Urothelium cell line (cell line): ENCODE results near the gene ERBB3.
A peak's percentile ranks its signal among the peaks of the same experiment; 100 is the strongest.

Experiments used
- DNase-seq: peaks from one replicate; pipeline ENCODE4 v3.0.0; 2011; ENCODE audit warnings: low spot score, mixed read lengths
- FAIRE-seq: peaks from 2 replicates; lab custom pipeline; 2011; peaks lifted over from hg19 to GRCh38; lab: Jason Lieb, UNC

Gene ERBB3

DNA sequence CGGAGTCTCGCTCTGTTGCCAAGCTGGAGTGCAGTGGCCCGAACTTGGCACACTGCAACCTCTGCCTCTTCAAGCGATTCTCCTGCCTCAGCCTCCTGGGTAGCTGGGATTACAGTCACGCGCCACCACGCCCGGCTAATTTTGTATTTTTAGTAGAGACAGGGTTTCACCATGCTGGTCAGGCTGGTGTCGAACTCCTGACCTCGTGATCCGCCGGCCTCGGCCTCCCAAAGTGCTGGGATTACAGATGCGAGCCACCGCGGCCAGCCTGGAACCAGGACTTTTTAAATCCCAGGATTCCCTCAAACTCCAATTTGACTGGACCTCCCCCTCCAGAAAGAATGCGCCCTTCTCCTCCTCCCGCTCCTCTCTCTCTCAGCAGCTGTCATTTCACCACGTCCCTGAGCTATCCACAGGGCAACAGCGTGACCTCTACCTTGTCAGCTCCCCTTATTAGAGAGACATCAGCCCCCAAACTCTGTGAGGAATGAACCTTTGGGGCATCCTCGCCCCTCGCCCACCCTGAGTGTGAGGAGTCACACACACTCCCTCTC lies 50.1 kb downstream of the ERBB3 start:
- FAIRE-seq (no peak), DNase-seq (no peak)

DNA sequence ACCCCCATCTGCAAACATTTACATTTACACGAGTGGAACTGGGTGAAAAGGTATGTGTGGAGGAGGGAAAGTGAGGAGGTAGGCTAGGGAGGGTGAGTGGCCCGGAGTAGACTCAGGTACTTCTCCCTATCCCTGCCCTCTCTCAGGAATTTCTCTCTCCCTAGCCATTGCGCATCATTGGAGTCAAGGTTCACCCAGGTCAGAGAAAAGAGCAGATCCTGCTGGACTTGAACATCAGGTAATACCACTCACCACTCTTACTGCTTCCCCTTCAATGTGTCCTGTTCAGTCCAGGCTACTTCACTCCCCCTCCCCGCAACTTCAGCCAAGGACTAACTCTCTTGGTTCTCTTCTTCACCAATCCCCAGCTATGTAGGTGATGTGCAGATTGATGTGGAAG lies 50.9 kb downstream of the ERBB3 start:
- no peak for FAIRE-seq

DNA sequence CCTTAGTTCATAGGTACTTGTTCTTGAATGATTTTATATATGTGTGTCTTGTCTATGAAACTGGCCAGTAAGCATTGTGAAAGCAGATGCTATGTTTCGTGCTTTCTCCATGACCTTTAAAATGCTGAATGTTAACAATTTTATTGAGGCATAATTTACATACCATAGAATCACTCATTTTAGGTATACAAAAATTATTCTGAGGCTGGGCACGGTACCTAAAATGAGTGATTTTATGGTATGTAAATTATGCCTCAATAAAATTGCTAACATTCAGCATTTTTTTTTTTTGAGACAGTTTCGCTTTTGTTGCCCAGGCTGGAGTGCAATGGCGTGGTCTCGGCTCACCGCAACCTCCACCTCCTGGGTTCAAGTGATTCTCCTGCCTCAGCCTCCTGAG lies 54.9 kb downstream of the ERBB3 start:
- FAIRE-seq (no peak), DNase-seq (no peak)

More for the DNA sequence above, 50.9 kb downstream of the ERBB3 start:
- DNase-seq = no peak

DNA sequence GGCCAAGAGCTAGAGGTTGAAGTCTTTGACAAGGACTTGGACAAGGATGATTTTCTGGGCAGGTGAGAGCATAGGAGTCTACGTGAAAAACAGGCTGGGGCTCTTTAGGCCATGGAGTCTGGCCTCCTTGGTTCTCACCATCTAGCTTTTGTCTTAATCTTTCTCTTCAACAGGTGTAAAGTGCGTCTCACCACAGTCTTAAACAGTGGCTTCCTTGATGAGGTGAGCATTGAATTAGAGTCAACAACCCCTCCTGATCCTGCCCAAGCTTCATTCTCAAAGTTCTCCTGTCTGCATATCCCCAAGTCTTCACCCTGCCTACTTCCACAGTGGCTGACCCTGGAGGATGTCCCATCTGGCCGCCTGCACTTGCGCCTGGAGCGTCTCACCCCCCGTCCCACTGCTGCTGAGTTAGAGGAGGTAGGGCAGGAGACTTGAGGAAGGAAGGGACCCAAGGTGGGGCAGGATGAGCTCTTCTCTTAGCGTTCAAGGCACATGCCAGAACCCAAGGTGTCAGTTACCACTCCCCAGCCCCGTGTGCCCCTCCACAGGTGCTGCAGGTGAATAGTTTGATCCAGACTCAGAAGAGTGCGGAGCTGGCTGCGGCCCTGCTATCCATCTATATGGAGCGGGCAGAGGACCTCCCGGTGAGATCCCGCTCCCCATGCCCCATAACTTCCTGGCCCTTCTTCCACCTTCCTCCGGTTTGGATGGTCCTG lies 58.0 kb downstream of the ERBB3 start:
- no peak for DNase-seq
- no peak for FAIRE-seq

DNA sequence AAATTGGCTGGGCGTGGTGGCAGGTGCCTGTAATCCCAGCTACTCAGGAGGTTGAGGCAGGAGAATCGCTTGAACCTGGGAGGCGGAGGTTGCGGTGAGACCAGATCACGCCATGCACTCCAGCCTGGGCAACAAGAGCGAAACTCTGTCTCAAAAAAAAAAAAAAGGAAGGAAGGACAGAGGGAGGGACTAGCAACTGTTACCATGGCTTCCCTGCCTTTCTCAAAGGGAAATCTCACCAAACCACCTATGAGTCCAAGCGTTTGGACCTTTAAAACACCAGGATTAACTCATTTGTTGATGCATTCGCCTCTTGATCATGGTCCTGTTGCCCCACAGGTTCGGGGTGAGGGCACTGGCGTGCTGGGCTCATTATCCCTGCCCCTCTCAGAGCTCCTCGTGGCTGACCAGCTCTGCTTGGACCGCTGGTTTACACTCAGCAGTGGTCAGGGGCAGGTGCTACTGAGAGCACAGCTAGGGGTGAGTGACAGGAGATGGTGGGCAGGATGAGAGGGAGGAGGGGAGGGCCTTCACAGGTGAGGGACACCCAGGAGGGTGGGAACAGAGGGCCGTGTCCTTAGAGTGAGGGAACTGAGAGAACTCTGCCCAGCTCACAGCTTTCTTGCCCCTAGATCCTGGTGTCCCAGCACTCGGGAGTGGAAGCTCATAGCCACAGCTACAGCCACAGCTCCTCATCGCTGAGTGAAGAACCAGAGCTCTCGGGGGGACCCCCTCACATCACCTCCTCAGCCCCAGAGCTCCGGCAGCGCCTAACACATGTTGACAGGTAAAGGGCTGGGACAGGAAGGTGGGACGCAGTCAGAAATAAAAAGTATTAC lies 62.2 kb downstream of the ERBB3 start:
- DNase-seq (no peak), FAIRE-seq (no peak)

DNA sequence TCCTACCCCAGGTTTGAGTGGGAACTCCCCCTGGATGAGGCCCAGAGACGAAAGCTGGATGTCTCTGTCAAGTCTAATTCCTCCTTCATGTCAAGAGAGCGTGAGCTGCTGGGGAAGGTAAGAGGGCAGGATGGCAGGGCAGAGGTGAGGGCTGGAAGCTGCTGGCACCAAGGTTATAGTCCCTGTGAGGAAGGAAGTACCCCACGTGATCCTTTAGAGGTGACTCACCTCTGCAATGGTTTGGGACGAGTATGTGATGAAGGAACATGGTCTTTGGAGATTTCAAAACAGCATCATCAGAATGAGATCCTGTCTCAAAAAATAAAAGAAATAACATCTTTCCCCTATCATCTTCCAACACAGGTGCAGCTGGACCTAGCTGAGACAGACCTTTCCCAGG lies 63.3 kb downstream of the ERBB3 start:
- DNase-seq (no peak), FAIRE-seq (no peak)

DNA sequence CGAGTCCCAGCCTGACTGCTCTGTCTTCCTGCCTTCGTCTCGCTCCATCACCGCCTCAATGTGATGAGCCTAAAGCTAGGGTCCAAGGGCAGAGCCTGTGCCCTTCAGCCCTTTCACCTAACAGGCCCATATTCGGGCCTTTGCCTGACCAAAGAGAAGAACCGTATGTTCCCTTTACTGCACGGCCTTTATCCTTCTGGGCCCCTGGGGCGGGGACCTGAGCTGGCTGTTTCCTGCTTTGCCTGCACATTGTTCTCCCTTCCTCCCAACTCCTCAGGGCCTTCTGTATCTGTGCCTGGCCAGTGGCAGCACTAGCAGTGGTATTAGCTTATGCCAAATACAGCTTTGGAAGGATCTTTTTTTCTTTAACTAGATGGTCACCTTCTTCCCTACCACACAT lies 63.9 kb downstream of the ERBB3 start:
- FAIRE-seq (no peak), DNase-seq (no peak)

DNA sequence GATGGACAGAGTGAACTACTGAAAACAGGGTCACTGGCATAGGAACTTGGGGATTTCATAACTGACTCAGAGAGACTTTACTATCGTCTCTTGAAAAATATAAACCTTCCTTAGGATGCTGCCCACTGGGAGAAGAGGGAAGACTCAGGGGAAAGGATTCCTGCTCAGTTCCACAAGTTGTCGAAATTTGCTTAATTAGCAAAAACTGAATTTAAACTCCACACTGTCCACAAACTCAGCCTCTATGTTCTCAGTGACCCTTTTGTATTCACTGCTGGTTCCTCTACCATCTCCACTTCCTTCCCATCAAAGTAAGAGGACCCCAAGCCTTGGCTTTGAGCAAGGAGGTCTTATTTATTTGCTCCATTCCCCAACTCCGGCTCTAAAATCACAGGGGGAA lies 65.3 kb downstream of the ERBB3 start:
- DNase-seq (no peak), FAIRE-seq (no peak)

DNA sequence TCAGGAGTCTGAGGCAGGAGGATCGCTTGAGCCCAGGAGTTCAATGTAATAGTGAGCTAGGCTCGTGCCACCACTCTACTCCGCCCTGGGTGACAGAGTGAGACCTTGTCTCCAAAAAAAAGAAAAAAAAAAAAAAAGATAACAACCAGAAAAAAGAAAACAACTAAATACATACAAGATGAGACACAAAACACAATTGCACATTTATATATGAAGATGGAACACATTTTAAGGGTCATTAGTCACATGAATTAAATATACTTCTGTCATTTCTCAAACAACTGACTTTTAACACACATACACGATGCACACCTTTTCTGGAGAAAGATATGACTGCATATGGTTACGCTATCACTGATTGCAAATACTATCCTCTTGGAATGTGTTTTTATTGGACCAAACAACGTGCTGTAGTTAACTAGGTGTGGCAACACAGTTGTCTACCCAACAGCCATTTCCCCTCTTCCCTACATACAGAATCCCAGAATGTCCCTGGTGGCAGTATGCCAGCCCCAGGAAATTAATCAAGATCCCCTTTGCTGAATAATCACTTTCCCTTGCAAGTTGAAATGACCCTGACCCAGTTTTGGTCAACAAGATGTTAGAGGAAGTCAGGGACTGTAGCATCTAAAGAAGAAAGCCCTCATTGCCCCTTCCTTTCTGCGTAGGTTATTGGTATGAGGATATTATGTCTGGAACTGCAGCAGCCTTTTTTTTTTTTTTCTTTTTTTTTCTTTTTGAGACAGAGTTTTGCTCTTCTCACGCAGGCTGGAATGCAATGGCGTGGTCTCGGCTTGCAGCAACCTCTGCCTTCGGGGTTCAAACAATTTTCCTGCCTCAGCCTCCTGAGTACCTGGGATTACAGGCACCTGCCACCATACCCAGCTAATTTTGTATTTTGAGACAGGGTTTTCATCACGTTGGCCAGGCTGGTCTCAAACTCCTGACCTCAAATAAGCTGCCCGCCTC lies 66.8 kb downstream of the ERBB3 start:
- no peak for DNase-seq
- no peak for FAIRE-seq

DNA sequence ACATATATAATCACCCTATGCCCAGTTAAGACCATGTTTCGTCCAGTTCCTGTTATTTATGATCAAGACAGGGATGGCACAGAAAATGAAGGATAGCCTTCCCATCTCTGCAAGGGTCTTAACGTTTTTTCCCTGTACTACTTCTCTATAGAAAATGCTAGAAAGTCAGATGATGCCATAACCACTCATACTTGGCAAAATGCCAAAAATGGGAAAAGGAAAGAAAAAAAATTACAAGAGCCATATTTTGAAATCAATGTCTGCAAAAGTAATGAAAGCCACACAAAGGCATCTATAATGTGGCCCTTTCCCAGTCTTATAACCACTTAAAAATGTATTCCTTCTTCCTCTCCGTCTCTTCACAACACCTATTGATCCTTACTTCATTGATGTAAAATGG lies 70.6 kb downstream of the ERBB3 start:
- DNase-seq (no peak), FAIRE-seq (no peak)

DNA sequence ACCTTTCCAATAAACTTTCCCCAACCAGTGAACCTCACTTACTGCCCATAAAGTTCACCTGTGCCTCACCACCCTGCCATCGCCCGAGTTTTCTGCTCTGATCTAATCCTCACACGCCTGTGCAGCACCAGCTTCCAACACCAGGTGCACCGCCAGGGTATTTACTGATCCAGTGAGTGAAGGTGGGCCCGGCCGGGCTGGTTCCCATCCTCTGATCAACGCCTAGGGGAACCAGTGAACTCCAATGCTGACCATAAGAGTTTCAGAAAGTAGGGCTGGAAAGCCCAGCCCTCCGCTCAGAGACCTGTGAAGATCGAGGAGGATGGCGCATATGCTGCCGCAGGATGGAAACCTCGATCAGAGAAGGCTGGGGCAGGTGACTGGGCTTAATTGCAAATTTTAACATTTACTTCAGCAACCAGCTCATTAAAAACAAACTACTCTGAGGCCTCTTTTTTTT lies 71.7 kb downstream of the ERBB3 start:
- DNase-seq (peak; percentile 66), FAIRE-seq (no peak)

DNA sequence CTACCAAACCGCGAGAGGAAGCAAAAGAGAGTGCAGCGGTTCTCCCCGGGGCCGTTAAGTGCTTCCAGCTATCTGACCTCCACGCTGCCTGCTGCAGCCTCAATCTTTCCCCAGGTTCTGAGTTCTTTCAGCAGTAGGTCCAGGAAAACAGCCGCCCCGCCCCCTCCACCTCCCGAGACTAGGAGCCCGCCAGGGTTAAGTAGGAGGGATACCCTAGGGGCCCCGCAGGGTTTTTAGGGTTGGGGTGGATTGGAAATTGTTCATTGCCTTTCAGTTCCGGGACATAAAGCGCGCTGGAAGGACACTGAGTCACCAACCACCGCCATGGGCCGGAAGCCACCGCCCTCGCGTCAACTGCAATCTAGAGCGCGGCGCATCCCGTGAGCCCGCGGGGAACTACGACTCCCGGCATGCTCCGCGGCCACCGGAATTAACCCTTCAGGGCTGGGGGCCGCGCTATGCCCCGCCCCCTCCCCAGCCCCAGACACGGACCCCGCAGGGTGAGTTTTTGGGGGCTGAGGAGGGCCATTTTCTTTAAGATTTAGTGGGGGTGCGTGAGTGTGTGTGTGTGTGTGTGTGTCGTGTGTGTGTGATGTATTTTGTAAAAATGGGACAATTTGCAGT lies 72.3 kb downstream of the ERBB3 start, which contains the start of gene MYL6B:
TSS of gene MYL6B (plus strand) at position 456 of the 624 bp plus-strand sequence. CDS start 1,332 bp downstream, outside the sequence.
- peak; percentile 69 for FAIRE-seq
- peak; percentile 96 for DNase-seq
